ENCODE results near the gene SLC32A1.

Gene SLC32A1, protein sequence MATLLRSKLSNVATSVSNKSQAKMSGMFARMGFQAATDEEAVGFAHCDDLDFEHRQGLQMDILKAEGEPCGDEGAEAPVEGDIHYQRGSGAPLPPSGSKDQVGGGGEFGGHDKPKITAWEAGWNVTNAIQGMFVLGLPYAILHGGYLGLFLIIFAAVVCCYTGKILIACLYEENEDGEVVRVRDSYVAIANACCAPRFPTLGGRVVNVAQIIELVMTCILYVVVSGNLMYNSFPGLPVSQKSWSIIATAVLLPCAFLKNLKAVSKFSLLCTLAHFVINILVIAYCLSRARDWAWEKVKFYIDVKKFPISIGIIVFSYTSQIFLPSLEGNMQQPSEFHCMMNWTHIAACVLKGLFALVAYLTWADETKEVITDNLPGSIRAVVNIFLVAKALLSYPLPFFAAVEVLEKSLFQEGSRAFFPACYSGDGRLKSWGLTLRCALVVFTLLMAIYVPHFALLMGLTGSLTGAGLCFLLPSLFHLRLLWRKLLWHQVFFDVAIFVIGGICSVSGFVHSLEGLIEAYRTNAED

DNA sequence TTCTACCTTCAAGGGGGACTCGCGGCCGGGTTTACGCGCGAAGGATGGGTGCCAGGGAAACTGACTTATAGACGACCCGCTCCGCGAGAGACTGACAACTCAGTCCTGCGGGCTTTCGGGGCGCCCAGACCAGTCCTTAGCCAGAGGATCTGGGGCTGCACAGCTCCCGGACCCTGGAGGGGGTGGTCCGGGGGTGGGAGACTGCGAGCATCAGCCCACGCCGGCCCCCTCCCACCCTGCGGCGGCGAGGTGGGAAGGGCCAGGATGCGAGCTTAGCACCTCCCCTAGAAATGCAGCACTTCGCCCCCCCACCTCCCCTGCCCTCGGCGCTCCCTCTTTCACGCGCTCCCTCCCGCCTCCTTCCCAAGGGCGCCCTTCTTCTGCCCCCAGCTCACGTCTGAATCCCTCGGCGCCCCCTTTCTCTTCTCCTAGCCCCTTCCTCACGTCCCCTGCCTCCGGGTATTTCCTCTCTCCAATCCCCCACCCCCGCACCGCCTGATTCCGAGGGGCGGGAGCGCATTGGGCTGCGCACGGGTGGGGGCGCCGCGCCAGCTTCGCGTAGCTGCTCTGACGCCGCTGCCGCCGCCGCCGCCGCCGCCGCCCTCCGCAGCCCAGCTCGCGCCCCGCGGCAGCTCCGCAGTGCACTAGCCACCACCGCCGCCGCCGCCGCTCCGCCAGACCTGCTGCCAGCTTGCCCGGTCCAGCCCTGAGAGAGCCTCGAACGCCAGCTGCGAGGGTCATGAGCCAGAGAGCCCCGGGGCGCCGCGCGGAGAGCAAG, at the start of gene SLC32A1:
TSS of gene SLC32A1 (plus strand) at position 639 of the 778 bp plus-strand sequence. CDS start 239 bp downstream, outside the sequence.
- no peak for DNase-seq (ENCODE audit: low read depth)

DNA sequence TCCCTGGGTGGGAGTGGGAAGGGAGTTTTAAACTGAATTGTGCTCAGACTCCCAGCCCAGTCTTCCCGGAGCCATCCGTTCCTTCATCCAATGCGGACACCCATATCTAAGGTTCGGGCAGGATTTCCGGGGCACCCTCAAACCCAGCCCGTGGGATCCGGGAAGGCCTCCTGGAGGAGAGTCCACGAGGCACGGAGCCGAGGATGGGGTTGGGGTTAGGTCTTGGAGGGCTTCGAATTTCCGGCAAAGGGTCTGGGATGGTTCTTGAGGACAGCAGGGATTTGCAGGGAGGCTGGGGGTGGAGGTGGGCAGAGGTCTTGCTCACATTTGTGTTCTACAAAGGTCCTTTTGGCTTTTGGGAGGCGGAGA, 49.5 kb upstream of the SLC32A1 start:
- no peak for DNase-seq (ENCODE audit: low read depth)

DNA sequence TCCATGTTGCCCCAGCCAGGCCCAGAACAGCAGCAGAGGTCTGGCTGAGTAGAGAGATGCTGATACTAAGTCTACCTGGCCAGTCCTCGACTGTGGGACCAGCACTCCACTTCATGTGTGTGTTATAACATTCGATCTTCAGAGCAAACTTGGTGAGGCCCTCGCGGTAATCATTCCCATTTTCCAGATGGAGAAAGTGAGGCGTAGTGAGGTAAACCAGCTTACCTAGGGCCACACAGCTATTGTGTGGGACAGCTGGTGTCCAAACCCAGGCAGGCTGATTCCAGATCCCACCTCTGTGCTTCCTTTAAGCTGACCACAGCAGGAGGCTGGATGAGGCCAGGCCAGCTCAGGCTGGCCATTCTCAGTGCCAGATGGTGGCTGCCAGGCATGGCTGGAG, 47.7 kb upstream of the SLC32A1 start:
- no peak for DNase-seq (ENCODE audit: low read depth)

DNA sequence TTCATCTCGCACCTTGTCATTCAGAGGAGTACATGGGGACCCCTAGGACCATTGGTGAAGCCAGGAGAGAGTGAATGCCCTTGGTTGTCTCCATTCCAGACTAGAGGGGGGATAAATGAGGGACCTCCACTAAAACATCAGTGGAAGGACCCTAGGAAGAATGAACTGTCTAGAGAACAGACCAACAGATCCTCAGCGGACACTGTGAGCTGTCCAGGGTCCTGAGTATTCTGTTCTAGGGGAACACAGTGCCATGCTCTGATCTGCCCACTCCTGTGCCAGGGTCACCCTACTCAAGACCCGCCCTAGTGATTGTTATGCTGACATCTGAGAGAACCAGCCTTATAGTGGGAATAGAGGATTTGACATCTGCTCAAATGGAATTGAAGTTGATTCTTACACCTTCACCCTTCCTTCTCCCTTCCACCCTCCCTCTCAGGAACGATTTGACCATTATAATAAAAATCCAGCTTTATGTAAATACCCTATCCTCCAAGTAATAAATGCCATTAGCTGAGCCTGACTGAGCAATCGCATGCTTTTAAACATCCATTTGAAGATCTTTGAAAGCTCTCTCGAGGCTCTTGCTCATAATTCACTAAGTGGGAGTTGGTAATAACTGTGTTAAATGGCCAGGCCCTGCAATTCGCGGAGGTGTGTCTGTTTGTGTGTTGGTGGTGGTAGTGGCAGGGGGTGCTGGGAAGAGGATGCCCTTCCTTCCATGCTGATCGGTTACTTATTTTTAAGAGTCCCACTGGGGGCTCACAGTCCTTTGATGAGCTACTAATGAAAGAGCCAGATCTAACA, 43.6 kb upstream of the SLC32A1 start:
- peak; percentile 55 for DNase-seq (ENCODE audit: low read depth)

DNA sequence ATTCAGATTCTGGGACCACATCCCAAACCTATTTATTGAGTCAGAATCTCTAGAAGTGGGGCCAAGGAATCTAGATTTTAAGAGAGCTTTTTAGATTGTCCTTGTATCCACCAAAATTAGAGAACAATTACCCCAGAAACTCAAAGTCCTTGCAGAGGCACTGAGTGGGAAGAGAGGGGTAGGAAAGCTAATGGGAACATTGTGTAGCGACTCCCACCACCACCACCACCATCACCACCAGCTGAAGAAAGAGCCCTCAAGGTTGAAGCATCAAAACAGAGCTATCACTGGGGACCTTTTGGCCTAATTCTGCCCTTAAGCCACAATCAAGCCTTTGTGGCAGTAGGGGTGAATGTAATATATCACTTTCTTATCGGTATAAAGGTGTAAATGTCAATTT, 39.0 kb upstream of the SLC32A1 start:
- no peak for DNase-seq (ENCODE audit: low read depth)

DNA sequence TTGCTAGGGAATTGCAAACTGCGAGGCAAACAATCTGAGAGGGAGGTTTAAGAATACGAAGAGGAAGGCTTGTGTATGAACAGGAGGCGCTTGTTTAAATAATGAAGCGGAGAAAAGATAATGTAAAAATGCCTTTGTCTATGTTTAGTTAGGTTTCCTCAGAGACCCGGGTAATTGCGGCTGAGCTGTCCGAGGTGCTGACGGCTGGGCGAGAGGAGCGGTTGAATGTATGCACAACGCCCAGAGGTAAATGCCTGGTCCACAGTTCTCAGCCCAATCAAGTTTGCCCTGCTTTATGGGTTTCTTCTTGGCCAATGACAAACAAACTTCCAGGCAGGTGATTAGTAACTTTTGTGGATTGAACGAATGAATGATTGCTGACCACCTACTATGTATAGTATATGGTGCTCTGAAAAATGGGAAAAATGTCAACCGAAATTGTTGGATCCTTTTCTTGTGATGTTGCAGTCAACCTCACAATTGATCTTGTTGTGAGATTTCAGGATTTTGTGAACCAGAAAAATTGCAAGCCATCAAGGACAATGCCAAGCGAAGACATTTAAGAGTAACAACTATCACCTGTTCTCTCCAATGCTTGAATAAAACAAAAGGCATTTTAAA, 38.3 kb upstream of the SLC32A1 start:
- peak; percentile 61 for DNase-seq (ENCODE audit: low read depth)

DNA sequence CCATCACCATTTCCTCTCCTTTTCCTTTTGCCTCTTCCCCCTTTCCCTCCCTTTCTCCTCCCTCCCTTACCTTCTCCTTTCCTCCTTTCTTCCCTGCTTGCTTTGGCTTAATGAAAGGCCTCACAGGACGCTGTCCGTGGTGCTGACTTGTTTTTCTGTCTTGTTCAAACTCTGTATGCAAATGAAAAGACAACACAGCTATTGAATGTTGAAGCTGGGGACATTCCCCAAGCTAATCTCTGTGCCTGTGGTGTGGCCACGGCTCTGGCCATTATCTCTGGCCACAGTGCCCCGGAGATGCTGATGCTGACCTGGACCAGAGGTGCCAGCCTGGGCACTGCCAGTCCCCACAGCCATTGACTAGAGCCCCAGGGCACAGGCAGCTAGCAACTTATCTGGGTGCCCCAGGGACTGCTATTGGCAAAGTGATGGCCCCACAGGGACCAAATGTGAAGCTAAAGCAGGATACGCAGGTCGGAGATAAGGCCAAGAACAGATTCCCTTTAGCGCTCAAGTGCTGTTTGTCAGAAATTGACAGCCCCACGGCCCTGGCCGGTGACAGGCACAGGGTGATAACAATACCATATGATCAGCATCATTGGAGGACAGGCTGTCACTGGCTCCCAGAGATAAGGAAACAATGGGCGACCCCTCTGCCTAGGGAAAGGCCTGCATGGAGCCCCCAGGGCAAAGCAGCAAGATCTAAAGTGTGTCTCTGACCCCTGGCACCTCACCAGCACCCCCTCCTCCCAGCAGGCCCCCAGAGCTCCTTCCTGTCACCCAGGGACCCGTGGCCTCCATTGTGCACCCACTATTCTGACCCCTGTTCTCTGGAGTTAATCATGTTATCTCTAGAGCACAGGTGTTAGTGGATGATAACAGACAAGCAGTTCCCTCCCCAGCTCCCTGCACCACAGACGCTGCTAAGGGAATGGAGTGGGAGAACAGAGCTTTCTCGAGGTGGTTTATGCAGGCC, 31.6 kb upstream of the SLC32A1 start:
- peak; percentile 66 for DNase-seq (ENCODE audit: low read depth)

DNA sequence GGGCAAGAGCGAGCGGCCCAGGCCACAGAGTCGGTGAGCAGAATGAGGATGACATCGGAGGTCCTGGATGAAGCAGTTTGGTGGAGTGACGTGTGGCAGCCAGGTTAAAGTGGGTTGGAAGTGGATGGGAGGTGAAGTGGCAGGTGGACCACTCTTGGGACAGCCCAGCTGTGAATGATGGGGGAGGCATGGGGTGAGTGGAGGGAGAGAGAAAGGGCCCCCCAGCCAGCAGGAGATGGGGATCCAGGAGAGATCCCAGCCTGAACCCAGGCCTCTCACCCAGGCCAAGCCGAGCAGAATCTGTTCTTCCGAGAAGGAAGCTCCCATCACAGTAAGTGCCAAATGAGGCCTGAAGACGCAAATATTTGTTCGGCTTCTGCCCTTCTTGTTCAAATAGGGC, 27.0 kb upstream of the SLC32A1 start:
- no peak for DNase-seq (ENCODE audit: low read depth)

DNA sequence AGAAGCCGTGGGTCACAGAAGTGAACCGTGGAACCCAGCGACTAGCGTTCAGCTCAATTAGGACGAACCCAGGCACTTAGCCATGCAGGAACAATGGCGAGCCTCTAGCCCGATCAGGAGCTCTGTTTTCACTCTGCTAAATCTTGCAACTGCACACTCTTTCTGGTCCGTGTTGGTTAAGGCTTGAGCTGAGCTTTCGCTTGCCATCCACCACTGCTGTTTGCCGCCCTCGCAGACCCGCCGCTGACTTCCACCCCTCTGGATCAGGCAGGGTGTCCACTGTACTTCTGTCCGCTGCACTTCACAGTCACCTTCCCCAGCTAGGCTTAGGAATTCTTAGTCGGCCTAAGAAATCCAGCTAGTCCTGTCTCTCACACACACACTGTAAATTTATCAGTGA, 25.7 kb upstream of the SLC32A1 start:
- DNase-seq (ENCODE audit: low read depth) = no peak

DNA sequence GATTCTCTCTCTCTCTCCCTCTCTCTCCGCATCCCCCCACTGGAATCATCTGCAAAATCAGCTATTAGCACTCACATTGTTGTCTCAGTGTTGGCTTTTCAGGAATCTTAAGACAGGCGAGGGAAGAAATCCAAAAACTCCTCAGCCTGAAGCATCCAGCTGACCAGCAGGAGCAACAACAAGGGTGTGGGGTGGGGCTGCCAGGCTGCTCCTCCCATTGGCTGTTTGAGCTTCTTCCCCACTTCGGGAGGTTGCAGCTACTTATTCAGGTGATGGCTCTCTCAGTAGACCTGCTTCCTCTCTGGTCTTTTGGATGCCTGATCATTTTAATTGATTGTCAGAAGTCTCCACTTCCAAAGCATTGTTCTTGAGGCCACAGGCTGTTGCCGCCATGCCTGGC, 24.1 kb upstream of the SLC32A1 start:
- no peak for DNase-seq (ENCODE audit: low read depth)

DNA sequence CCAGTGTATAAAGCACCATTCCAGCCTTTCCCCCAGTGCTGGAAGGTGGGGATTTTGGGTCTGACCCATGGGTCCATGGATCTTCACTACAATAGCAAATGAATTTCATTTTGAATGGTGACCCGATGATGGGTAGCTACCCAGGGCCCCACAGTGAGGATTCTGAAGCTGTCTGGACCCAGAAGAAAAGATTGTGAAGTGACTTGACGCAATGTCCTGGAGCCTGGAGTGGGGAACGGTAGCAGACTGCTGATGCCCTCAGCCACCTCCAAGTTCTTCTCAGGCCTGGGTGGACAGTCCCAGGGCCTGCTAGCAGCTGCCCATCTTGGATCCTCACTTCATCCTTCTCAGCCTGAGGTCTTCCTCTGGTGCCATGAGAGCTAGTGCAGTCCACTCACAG, 23.4 kb upstream of the SLC32A1 start:
- DNase-seq (ENCODE audit: low read depth) = no peak

DNA sequence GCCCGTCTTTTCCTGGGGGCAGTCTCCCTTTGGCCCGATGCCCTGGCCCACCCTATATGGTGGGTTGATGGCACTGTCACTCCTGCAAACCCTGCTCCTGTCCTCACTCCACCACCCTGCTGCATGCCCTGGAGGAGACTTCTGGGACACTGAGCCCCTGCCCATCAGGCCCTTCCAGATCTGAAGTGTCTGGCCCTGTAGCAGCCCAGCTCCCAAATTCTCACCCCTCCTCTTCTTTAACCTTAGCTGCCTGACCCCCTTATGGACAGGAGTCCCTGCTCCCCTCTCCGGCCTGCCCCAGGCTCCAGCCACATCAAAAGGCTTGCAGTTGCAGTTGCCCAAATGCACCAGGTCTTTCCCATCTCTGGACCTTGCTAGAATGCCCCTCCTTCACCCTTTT, 20.8 kb upstream of the SLC32A1 start:
- no peak for DNase-seq (ENCODE audit: low read depth)

DNA sequence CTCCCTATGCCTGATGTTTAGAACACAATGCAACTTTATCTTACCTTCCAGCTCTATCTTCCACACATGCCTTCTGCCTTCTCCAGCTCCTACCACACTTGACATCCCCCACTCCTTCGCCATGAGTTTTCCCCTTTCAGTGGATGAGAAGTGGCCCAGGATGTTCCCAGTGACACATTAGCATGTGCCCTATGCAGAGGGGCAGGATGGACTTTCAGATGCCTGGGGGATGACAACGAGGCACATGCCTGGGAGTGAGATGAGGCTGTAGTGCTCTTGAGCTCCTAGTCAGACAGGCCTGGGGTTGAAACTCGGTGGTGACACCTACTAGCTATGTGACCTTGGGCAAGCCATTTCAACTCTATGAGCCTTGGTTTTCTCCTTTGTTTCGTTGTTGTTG, 20.1 kb upstream of the SLC32A1 start:
- no peak for DNase-seq (ENCODE audit: low read depth)

DNA sequence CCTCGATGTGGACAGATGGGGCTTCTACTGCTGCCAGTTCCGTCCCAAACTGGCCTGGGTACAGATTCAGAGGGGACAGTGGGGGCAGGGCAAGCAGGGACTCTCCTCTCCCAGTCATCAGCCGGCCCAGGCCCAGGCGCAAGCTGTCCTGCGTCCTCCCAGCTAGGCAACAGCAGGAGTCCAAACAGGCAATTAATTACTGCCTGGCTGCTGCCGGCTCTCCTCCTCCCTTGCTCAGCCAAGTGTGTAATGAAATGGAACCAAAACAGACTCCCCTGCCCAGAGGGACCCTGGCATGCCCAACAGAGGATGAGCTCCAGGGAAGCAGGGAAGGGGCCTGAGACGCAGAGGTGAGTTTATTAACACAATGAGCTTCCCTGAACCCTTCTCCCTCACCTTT, 17.8 kb upstream of the SLC32A1 start:
- no peak for DNase-seq (ENCODE audit: low read depth)

DNA sequence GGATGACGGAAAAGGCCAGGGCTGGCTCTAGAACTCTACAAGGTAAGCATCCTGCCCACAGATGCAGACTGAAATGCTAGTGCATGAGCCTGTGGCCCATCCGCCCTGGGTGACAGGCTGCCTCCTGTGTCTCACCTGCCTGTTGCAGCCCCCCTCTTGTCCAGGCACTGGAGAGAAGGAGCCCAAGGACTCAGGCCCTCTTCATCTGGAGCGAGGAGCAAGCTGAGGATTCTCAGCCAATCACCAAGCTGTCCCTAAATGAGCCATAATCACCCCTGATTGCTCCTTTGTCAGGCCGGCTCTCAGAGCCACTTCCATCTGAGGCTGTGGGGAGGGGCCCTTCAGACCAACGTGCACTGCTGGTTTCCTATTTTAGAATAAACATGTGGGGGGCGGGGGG, 10.0 kb upstream of the SLC32A1 start:
- DNase-seq (ENCODE audit: low read depth) = no peak

DNA sequence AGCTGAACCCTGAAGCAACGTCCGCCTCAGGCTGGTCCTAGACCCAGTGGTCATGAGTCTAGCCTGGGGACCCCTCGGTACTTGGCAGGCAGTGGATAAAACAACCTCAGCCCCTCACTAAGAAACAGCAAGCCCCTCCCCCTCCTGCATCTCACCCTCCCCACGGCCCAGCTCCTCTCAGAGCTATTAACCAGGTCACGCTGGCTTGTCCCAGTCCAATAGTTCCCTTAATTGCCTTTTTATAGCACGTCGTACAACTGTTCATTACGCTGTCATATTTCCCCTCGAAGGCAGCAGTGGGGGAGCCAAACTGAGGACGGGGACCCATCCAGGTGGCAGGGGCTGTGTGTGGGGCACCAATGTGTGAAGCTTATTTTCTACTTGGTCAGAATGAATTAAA, 8.6 kb upstream of the SLC32A1 start:
- no peak for DNase-seq (ENCODE audit: low read depth)

DNA sequence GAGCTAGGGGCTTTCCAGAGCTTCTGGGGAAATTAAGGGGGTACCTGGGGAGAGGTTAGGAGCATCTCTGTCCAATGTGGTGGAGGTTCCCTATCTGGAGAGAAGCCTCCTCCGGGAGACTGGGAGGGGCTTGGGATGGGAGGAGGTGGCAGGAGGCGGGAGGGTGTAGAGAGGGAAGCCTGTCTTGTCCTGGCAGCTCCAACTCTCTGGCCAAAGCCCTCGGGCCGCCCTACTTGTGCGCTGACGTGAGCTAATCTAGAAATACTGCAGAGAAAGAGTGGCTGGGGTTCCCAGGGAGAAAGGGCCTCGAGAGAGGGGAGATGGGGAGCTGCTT, 1.6 kb upstream of the SLC32A1 start:
- no peak for DNase-seq (ENCODE audit: low read depth)

DNA sequence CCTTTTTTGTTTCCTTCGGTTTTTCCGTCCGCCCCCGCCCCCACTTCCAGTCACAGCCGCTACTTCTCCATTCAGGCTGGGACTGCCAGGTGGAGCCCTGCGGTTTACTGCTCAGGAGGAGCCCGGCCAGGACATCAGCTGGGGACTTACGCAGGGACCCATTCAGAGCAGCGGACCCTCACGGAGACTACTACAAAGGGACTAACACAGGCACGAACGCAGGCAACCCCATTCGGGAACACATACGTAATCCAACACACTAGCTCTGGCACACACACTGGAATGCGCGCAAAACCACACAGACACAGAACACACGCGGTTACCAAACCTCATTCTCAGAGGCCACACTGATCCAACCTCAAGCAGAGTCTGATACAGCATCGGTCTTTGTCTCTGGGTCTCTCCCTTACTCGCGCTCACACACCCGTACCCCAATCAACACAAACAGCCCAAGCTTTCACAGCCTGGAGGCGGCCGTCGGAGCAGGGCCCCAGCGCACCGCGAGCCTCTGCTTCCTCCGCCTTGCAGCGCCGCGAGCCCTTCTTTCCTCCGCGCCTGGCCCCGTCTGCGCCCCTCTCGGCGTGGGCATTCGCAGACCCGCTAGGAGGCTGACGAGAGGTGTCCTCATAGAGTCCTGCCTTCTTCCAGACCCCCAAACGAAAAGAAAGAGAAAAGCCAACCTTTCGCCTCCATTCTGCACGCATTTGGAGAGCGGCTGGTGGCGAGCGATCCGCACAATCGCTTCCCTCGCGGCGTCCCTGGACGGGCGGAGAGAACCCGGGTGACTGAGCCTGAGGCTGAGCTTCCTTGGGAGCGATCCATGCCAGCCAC, 1.1 kb upstream of the SLC32A1 start:
- peak; percentile 21 for DNase-seq (ENCODE audit: low read depth)

DNA sequence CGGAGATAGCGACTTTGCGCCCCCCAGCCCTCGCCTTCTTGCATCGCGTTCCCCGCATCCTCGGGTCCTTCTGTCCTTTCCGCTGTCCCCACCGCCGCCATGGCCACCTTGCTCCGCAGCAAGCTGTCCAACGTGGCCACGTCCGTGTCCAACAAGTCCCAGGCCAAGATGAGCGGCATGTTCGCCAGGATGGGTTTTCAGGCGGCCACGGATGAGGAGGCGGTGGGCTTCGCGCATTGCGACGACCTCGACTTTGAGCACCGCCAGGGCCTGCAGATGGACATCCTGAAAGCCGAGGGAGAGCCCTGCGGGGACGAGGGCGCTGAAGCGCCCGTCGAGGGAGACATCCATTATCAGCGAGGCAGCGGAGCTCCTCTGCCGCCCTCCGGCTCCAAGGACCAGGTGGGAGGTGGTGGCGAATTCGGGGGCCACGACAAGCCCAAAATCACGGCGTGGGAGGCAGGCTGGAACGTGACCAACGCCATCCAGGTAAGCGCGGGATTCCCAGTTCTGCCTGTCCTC, 401 bp downstream of the SLC32A1 start:
- DNase-seq (ENCODE audit: low read depth) = no peak
